Activated CD4-positive, CD25-positive, alpha-beta regulatory T cell treated with anti-CD3 and anti-CD28 coated beads, Interleukin-2, amount 50 U/mL, for 24 hours (primary cell): ENCODE measurements around the gene NRXN3.
"Not testable (repeated sequence)": the region's sequence is repeated elsewhere in the genome, so short reads cannot be mapped to it uniquely, and the experiment has no call there.

Experiments used
- ATAC-seq, 2 donors: fragments of 150-1000 bp; cut with Tn5 transposase; one replicate each; pipeline ENCODE4 v1.10.0; 2021; ENCODE audit warnings: mild to moderate bottlenecking in 1 of 2, moderate library complexity in 1 of 2

Gene NRXN3

DNA sequence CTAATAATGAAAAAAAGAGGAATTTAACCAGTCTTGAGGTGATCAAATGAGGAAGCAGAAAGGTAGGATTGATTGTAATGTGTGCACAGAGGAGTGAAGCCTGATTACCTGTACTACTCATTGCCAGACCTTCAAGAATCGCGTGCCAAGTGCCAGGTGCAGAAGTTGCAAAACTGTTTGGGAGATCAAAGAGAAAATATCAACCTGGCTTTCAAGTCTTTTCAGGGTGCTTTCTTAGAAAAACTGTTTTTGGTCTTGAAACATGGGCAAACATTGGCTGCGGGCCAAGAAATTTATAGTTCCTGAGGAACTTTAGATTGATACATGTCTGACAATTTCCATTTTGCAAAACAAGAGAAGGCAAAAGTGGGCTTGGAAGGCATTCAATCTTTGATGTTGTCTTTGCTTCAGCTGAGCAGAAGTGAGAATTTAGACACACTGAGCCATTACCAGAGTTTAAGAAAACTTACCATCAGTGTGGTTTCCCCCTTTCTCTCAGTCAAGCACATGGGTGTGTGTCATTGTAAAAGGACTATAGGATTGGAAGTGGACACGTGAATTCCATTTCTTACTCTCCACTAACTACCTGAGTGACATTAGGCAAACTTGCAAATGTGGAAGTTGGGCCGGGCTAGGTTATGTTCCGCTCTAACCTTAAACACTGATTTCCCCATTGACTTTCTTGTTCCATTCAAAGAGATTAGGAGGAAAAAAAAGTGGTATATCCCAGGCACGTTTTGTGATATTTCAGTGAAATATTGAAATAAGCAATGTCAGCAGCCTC is 1555.0 kb downstream of the NRXN3 start:
- no peak for ATAC-seq

DNA sequence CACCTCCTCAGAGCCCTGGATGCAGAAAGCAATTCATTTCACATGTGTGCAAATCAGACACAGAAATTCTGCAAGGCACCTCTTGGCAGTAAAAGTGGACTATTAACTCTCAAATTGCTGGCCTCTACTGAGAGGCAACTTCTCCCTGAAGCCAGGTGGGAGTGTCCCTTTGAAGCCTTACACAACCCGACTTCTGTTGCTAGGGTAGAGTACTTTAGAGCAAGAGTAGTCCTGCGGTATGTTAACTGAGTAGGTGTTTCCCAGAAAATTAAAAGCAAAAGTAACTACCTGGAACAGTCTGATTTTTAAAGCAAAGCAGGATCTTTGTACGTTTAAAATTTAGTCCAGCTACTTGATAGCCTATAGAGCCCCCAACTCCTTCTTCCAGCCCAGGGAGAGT is 1557.7 kb downstream of the NRXN3 start:
- ATAC-seq: no peak

DNA sequence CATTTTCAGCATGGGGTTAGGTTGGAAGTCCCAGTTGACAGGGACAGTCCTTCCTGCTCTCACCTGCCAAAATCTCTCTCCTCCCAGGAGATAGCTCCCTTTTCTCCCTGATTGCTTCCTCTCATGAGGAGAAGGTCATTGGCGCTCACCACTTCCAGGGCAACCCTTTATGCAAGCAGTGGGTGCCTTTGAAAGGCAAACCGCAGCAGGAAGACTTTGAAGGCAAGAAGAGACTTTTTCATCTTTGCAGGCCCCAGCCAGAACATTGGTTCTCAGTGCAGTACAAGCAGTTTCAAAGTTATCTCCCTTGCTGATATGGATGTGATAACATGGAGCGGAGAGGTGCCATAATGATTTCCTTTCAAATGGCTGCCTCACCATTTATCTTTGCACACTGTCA is 1558.2 kb downstream of the NRXN3 start:
- no peak for ATAC-seq

DNA sequence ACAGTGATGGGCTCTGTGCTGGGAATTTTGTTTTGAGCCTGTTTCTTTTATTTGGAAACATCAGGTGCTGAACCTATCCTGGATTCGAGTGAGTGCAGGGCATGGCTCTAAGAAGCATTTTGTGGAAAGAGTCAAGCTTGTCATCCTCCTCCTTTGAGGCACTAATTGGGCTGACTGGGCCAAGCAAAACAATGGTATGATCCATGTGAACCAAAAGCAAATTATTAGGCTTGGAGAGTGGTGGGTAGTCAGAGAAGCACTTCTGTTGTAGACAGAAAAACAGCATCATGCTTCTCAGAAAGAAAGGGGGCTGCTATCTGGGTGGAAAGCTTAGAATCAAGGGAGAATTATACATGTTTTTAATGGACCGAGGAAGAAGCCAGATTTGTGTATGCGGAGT is 1559.6 kb downstream of the NRXN3 start:
- ATAC-seq: no peak

DNA sequence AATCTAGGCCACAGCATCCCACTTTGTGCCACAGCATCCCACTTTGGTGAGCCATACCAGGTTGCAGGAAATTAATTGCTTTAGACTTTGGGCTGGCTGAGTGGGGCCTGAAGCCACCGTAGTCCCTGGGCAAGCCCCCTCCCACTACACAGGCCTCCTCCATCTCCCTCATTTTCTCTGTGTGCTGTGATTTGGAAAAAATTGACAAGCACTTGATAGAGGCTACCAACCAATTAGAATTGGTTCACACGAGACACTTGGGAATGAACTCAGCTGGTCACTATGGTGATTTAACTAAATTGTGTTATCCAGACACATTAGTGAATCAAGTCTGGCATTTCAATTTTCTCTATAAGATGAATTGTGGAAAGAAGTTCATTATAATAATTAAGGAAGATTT is 1560.0 kb downstream of the NRXN3 start:
- ATAC-seq: no peak

DNA sequence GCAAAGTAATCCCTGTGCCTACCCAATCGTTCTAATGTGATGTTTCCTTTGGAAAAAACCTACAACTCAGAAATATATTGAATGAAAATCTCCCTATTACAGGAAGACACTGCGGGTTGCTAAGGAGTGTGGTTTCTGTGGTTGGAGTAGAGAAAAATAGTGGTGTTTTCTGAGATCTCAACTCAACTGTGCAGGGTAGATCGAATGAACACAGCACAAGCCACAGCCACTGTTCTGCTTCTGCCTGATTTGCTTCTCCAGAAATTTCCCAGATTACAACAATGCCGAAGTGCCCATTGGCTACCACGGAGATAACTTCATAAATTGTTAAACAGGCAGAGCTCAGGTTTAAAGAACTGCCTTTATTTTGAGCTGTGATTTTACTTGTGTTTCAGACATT is 1560.8 kb downstream of the NRXN3 start:
- no peak for ATAC-seq

DNA sequence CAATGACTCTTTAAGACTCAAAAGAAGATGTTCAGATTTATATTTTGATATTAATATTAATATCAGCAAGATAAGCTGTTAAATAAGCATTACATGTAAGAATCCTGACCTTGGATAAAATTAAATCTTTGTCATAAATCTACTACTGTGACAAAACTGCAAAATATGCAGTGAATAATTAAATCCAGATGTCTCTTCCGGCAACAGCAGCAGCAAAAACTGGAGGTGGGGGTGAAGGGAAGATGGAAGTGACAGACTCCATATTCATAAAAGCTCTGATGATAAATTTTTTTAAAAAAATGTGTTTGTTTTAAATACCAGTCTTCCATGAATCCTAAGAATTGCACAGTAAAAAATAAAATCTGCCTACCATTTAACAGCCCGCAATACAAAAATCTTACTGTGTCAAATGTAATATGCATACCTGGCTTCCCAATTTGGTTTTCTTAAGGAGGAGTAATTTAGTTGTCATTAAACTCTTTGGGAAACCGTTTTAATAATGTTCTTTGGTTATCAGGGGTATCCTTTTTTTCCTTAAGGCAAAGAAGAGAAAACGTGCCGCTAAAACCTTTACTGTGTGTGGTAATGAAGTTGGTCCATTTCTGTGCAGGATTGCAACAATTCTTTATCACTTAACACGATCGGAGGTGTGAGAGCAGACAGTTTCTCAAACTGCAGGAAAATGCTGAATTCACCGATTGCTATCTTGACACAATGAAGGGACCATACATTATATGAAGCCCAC is 1562.9 kb downstream of the NRXN3 start:
- no peak for ATAC-seq

DNA sequence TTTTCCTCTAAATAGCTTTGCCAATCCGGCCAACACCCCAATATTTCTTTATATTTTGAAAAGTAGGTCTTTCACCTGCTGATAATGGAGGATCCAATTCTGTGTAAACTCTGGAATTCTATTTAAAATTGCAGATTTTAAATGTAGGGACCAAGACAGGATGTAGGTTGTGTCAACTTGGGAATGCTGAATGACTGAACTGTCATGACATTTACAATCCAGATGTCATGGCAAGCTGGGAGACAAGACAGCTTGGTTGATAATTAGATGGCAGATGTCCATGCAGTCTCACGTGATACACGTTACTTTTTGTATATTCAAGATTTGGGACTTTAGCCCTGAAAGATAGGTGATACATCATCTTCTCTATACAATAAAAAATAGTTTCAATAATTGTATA is 1564.0 kb downstream of the NRXN3 start:
- no peak for ATAC-seq

DNA sequence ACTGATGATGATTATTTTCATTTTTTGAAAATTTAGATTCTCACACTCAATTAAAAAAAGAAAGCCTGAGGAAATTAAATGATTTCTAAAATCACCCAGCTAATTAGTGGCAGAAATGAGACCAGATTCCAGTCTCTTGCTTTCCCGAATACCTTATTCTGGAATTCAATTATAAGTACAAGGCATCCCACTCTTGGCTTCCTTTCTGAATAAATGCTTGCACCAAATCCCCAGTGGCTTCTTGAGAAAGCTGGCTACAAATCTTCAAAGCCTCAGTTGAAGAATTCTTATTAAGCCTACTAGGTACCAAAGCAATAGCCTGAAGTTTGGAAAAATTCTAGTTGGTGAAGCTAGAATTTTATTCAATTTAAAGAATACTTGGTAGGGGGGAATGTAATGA is 1564.5 kb downstream of the NRXN3 start:
- ATAC-seq: no peak

DNA sequence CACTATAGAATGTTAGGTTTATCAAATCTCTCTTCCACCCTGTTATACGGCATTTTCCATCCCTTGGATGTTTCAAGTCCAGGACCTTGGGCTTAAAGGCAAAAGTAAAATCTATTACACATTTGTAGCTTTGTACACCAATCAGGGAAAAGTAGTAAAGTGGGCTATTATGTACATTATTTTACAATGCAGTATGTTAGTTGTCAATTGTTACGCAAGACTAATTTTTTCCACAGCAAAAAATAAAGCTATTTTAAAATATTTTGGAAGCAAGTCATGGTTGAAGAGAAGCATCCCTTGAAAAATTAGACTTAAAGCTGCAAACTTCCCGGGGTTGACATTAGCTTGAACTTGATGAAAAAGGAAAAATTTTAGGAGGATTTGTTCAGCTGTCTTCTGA is 1564.9 kb downstream of the NRXN3 start:
- no peak for ATAC-seq

DNA sequence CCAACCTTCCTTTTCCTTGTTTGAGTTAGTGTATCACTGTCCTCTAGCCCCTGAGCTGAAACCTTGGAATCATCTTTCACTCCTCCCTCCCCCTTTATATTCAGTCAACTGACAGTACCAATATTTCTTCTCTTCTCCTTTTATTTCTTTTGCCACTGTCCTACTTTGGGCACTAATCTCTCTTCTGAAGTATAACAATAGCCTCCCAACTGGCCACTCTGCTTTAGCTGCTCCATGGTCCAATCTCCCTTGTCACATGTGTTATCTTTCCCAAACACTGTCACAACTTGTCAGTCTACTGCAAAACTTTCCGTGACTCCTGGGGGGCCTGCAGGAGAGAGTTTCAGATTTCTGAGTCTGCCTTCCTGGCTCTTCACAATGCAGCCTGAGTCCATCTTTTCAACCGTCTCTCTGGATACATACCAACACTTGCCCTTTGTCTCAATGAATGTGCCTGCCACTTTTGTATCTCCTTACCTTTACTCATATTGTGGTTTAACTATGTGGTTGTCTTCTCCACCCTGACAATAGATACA is 1570.0 kb downstream of the NRXN3 start:
- ATAC-seq: no peak

DNA sequence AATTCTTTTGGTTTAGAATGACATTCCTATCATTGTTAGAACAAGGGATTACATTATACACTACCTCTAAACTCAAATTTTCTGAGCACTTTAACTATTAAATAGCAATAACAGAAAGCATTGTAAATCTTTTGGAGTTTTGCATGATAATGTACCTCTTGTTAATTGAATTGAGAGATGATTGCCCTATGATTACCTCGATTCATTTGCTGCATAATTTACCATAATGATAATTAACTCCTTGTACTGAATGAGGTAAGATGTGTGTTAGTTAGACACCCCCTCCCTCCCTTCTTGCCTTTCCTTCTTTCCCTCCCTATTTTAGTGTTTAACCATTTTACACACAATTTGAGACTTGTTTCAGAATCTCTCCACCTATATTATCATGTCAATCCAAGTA is 1572.0 kb downstream of the NRXN3 start:
- no peak for ATAC-seq

DNA sequence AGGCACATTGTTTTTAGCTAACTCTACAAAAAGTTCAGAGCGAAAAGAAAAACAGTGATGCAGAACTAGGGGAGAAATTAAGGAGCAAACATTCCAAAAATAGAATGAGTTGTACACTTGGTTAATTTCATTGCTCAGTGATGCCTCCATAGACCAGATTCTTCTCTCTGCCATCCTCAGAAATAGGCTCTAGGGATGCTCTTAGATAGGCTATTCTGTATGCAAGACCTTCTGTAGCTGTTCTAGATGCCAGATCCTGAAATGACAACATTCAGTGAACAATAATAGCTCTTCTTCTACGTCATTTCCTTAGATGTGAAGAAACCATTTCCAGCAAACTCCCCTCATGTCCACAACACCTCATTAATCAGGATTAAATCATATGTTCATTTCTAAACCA is 1574.9 kb downstream of the NRXN3 start:
- ATAC-seq: no peak

DNA sequence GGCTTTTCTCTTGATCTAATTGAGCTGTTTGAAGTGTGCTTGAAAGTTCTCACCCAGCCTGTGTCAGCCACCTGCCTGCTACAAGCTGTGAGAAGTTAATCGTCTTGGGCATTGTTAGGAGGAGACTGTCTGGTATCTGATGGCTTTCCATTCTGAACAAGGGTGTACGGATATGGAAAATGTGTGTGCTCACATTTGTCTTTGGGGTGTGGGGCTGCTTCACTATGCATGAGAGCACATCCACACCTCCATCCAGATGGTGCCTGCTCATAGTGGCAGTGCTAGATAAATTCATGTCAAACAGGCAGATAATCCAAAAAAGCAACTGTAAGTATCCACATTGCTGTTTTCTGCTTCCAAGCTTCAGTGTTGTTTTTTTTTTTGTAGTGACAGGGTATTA is 1578.9 kb downstream of the NRXN3 start:
- ATAC-seq: no peak

DNA sequence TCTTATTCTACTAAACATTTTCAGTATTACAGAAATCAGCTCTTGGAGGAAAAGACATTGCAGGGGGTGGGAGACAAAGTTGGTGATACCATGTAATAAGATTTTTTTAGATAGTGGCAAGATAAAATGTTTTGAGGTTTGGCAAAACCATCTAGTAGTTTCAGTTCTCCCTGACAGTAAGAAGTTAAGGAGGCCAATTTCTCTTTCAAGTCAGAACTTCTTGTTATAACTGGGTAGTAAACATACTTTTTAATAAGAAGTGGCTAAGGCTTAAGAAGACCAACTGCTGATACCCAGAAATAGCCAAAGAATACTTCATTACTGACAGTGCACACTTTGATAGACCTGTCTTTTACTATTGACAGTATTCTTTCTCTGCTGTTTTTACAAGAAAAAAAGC is 1588.8 kb downstream of the NRXN3 start:
- ATAC-seq: no peak

DNA sequence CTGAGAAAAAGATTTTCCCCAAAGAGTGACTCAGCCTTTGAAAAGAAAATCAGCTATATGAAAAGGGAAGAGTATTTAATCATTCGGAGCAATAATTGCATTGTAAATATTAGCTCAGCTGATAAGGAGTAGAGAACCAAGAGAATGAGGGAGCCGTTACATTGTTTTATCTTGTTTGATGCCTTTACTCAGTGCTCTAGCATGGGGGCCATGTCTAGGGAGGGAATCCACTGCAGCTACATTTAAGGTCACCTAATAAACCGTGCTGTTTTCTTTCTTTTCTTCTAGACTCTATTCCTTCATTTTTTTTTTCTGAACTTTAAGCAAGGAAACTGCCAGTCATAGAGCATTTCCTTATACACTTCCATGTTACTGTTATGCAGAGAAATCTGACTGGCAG is 1594.2 kb downstream of the NRXN3 start:
- no peak for ATAC-seq

DNA sequence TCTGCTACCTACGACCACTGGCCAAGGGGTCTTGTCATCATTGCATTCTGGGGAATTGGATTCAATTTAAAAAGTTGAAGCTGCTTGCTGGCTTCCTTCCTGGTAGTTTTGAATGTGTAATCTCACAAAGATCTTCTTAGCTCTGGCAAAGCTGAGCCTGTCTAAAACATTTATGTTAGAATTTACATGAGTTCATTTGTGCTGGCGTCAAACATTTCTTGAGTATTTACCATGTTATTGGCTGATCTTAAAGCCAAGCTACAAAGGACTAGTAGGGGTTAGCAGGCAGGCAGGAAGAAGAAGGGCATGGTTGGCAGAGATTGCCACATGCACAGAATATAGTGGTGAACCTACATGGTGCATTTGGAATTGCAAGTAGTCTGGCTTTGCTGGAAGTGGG is 1596.3 kb downstream of the NRXN3 start:
- no peak for ATAC-seq

DNA sequence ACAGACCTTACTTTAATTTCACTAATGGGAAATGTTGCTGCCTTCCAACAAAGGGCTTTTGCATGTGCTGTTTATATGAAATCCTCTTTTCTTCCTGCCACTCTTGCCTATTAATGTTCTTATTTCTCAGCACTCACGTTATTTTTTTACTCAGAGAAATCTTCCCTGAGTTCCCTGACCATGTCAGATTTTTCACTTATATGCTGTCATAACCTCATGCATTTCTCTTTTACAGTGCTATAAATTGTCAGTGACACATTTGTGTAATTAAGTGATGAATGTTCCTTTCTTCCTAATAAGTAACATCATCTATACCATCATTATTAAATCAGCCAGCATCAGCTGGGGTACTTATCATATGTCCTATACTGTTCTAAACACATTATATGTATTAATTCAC is 1597.1 kb downstream of the NRXN3 start:
- ATAC-seq: no peak

DNA sequence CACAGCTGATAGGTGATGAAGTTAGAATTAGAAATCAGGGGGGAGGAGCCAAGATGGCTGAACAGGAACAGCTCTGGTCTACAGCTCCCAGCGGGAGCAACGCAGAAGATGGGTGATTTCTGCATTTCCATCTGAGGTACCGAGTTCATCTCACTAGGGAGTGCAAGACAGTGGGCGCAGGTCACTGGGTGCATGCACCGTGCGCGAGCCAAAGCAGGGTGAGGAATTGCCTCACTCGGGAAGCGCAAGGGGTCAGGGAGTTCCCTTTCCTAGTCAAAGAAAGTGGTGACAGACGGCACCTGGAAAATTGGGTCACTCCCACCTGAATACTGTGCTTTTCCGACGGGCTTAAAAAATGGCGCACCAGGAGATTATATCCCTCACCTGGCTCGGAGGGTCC is 1597.5 kb downstream of the NRXN3 start:
- not testable (repeated sequence) for ATAC-seq

DNA sequence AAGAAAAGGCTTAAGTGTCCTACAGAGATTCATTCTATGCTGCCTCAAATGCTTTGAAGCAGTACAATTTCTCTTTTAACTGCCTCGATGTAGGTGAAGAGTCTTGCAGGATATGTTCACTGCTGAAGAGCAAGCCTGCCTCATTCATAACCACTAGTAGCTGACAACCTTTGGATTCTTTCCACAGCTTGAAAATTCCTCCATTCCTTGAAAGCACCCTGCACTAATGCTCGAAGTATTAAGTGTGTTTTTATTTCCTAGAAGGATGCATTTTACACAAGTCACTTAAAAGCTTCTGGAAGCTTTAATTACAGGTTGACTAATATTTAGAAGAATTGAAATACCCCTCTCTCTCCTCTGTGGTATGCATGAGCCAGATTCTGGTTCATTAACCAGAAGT is 1611.7 kb downstream of the NRXN3 start:
- ATAC-seq: no peak

DNA sequence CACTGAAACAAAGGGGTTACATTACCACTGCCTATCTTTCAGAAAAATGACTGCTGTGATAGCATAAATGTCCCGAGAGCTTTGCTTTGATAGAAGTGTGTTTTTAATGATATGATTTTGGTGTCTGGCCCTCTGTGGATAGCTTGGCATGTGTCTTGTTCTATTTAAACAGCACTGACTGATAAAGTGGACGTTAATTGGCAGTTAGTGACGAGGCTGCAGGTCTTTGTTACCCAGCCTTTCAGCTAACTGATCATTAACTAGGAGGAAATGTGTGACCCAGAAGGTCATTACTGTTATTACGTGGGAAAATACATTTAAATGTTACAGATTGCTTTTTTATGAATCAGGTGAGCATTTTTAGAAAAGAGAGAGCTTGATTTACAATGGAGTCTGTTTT is 1612.9 kb downstream of the NRXN3 start:
- no peak for ATAC-seq

DNA sequence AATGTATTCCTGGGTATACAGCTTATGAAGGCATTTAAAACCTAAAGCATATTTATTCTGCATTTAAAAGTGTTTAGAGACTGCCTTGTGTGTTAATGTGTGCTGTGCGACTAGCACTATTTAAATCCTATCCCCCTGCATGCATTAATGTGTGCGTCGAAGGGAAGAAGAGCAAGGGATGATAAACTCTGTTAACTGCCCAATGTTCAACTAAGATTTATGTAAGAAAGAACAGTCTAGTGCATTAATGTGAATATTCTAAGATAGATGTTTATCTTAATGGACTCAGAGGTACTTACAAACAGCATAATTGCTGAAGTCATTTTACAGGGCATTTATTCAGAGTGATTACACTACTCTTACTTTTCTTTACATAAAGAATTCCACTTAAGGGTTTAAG is 1616.3 kb downstream of the NRXN3 start:
- ATAC-seq: no peak

DNA sequence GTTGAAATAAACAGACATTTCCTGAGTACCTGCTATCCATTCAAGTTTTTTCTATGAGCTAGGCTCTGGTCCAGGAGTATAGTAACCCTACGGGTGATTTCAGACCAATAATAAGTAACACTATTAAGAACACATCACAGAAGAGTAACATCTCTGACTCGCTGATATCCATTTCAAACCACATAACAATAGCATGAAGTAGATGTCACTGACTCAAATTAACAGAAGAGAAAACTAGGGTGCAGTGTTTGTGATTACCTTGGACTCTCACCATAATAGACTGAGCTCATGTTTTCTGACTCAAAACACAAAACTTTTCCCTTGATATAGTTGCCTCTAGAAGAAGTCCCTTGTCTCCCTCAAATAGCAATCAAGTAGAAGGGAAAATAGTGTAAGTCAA is 1618.2 kb downstream of the NRXN3 start:
- no peak for ATAC-seq

DNA sequence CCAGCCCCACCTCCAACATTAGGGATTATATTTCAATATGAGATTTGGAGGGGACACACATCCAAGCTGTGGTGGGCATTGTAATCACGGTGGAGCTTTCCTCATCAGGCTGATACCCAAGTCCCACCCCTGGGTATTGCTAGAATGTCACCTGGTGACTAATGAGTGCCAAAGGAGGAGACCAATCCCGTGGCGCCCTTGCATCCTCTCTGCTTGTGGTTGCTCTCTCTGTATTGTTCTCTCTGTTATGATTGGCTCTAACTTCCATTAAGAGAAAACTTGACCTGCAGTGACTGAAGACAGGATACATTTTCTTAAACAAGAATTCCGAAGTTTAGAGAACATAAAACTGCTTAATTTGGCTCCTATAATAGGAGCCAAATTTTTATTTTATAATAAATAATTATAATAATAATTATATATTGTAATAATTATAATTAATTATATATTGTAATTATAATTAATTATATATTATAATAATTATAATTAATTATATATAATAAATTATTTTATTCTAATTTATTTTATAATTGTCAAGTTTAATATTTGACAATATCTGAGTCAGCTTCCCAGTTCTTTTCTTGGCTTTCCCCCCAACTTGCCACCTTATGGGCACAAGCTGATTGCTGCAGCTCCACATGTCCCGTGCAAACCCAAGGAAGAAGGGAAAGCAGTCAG is 1621.0 kb downstream of the NRXN3 start:
- ATAC-seq: no peak
